SU-DHL-6 (cell line): ENCODE measurements around the gene URAD.

Source experiments
- EZH2phosphoT487 ChIP-seq: fragments of 200-600 bp; sonication (generic), shearing (Covaris generic); conservative IDR thresholded peaks from 2 replicates; pipeline ENCODE4 v1.6.1; 2018; ENCODE audit warnings: mild to moderate bottlenecking, antibody characterized with exemption, low read length, moderate library complexity, mixed read lengths
- TF ChIP-seq, protein P1 (sequence below): fragments of 200-600 bp; sonication (generic); IDR thresholded peaks from one replicate; pipeline ENCODE4 v1.5.1; 2017; ENCODE audit warnings: antibody characterized with exemption, mild to moderate bottlenecking, low read length, moderate library complexity; ENCODE audit not compliant: insufficient read depth, poor library complexity, severe bottlenecking

DNA sequence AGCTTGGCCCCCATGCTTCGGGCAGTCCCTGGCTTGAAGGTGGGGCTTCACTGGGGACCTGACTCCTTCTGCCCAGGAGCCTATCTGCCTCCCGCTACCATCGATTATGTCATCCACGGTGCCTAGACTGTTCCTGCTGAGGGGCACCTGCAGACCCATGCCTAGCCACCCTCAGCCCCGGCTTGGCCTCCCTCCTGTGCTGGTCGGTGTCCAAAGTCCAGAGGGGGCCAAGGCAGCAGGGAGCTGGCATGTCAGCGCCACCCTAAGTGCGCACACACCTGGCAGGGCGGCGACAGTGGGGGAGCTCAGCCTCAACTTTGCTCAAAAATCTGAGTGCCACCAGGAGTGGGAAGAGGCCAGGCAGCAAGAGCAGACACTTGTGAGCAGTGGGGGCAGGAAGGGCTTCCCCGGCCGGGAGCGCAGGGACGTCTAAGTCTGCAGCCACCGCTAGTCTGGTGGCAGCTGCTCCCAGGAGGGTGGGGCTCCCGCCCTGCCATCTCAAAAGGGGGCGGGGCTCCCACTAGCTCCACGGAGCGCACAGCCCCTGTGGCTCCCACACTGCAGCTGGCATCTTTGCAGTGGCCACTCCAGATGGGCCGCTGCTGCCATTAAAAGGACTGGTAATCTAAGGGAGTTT, 13.5 kb upstream of the URAD start:
- TF ChIP-seq, protein P1, sequence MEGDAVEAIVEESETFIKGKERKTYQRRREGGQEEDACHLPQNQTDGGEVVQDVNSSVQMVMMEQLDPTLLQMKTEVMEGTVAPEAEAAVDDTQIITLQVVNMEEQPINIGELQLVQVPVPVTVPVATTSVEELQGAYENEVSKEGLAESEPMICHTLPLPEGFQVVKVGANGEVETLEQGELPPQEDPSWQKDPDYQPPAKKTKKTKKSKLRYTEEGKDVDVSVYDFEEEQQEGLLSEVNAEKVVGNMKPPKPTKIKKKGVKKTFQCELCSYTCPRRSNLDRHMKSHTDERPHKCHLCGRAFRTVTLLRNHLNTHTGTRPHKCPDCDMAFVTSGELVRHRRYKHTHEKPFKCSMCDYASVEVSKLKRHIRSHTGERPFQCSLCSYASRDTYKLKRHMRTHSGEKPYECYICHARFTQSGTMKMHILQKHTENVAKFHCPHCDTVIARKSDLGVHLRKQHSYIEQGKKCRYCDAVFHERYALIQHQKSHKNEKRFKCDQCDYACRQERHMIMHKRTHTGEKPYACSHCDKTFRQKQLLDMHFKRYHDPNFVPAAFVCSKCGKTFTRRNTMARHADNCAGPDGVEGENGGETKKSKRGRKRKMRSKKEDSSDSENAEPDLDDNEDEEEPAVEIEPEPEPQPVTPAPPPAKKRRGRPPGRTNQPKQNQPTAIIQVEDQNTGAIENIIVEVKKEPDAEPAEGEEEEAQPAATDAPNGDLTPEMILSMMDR: no peak
- TF ChIP-seq EZH2phosphoT487: no peak
